ENCODE data around the gene COLGALT1. TPM values are rescaled to one million over a fixed set of nuclear protein-coding genes. Genes with fewer than 3 reads are reported as not detected.
"Not testable (repeated sequence)": the region's sequence is repeated elsewhere in the genome, so short reads cannot be mapped to it uniquely, and the experiment has no call there.

Gene COLGALT1
- total RNA-seq, 1 experiment from 2014 or later: 80.1 TPM

GRCh38 chr19:17582613-17583012, 27.2 kb downstream of the COLGALT1 start:
- H3K27me3 Mint-ChIP-seq (ENCODE audit: insufficient read depth, unreplicated experiment): no peaks in the 10 kb centered on the region
- peaks cover 7% of the 10 kb centered on the region for H3K4me1 Mint-ChIP-seq (ENCODE audit: low read depth, unreplicated experiment)
- Histone ChIP-seq H3K4me1 (no peaks in the 10 kb centered on the region), H3K36me3 (ENCODE audit: control insufficient read depth, insufficient read depth, low read length) (peaks cover 3% of the 10 kb centered on the region; the same call in 1 of the 2 replicates), H3K9me3 (no peaks in the 10 kb centered on the region), H3K27me3 (replicated peaks; ENCODE audit: control insufficient read depth, insufficient read depth, low read length) (no peaks in the 10 kb centered on the region), H3K4me3 (ENCODE audit: low read depth, low read length) (no peak overlapping the region)
- H3K27ac Mint-ChIP-seq (ENCODE audit: unreplicated experiment): no peak overlapping the region
- peaks cover 44% of the 10 kb centered on the region for H3K36me3 Mint-ChIP-seq (ENCODE audit: insufficient read depth, unreplicated experiment)
- no peaks in the 10 kb centered on the region for H3K9me3 Mint-ChIP-seq (ENCODE audit: unreplicated experiment)
- no peak overlapping the region for H3K4me3 Mint-ChIP-seq (ENCODE audit: unreplicated experiment)
- intact Hi-C loops (cut with micrococcal nuclease; ENCODE audit: unreplicated experiment): no loop called here
- DNase-seq: no peak
- ChIA-PET CTCF (no interaction called here), POLR2A (no interaction called here)
- no TSS peak for BruUV-seq (replicated peaks)
- TF ChIP-seq, protein P1, sequence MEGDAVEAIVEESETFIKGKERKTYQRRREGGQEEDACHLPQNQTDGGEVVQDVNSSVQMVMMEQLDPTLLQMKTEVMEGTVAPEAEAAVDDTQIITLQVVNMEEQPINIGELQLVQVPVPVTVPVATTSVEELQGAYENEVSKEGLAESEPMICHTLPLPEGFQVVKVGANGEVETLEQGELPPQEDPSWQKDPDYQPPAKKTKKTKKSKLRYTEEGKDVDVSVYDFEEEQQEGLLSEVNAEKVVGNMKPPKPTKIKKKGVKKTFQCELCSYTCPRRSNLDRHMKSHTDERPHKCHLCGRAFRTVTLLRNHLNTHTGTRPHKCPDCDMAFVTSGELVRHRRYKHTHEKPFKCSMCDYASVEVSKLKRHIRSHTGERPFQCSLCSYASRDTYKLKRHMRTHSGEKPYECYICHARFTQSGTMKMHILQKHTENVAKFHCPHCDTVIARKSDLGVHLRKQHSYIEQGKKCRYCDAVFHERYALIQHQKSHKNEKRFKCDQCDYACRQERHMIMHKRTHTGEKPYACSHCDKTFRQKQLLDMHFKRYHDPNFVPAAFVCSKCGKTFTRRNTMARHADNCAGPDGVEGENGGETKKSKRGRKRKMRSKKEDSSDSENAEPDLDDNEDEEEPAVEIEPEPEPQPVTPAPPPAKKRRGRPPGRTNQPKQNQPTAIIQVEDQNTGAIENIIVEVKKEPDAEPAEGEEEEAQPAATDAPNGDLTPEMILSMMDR (IDR thresholded peaks at IDR 0.05; ENCODE audit: insufficient read depth in 1 of 2, low read depth in 1 of 2, low read length in 1 of 2, severe bottlenecking in 1 of 2, unreplicated experiment in 1 of 2): no peak

DNA sequence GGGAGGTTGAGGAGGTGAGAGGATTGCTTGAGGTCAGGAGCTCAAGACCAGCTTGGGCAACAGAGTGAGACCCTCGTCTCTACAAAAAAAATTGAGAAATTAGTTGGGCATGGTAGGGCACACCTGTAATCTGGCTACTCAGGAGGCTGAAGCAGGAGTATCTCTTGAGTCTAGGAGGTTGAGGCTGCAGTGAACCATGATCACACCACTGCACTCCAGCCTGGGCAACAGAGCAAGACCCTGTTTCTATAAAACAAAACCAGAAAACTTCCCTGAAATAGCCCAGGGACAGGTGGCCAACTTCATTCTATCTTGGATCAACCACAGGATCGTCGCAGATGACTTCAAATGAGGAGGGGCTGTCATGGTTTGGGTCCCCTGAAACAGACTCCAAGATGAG, 28.7 kb downstream of the COLGALT1 start:
- no TSS peak for BruUV-seq (replicated peaks)
- no peak overlapping the region for H3K4me3 Mint-ChIP-seq (ENCODE audit: unreplicated experiment)
- CTCF ChIA-PET: no interaction called here
- Histone ChIP-seq H3K9me3 (no peaks in the 10 kb centered on the region), H3K4me1 (no peaks in the 10 kb centered on the region), H3K27me3 (replicated peaks; ENCODE audit: control insufficient read depth, insufficient read depth, low read length) (no peaks in the 10 kb centered on the region), H3K36me3 (ENCODE audit: control insufficient read depth, insufficient read depth, low read length) (peaks cover 3% of the 10 kb centered on the region; the same call in 1 of the 2 replicates), H3K4me3 (ENCODE audit: low read depth, low read length) (no peak overlapping the region)
- no peaks in the 10 kb centered on the region for H3K9me3 Mint-ChIP-seq (ENCODE audit: unreplicated experiment)
- POLR2A ChIA-PET: no interaction called here
- no peak overlapping the region for H3K27ac Mint-ChIP-seq (ENCODE audit: unreplicated experiment)
- TF ChIP-seq, protein P1 (IDR thresholded peaks at IDR 0.05; ENCODE audit: insufficient read depth in 1 of 2, low read depth in 1 of 2, low read length in 1 of 2, severe bottlenecking in 1 of 2, unreplicated experiment in 1 of 2): no peak
- no peaks in the 10 kb centered on the region for H3K27me3 Mint-ChIP-seq (ENCODE audit: insufficient read depth, unreplicated experiment)
- peaks cover 29% of the 10 kb centered on the region for H3K36me3 Mint-ChIP-seq (ENCODE audit: insufficient read depth, unreplicated experiment)
- intact Hi-C loops (cut with micrococcal nuclease; ENCODE audit: unreplicated experiment): no loop called here
- H3K4me1 Mint-ChIP-seq (ENCODE audit: low read depth, unreplicated experiment): peaks cover 6% of the 10 kb centered on the region
- DNase-seq: no peak

DNA sequence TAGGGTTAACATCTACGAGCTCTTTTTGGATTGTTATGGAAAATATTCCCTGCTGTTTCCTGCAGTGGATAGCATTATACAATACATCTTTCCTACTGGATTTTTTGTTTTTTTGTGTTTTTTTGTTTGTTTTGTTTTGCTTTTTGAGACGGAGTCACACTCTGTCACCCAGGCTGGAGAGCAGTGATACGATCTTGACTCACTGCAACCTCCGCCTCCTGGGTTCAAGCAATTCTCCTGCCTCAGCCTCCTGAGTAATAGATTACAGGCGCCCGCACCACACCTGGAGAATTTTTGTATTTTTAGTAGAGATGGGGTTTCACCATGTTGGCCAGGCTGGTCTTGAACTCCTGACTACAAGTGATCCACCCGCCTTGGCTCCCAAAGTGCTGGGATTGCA, 29.9 kb downstream of the COLGALT1 start:
- H3K4me3 Mint-ChIP-seq (ENCODE audit: unreplicated experiment); H3K4me1 Mint-ChIP-seq (ENCODE audit: low read depth, unreplicated experiment); H3K9me3 Mint-ChIP-seq (ENCODE audit: unreplicated experiment); H3K9me3 ChIP-seq; BruUV-seq (replicated peaks); H3K27me3 ChIP-seq (replicated peaks; ENCODE audit: control insufficient read depth, insufficient read depth, low read length); H3K4me3 ChIP-seq (ENCODE audit: low read depth, low read length); H3K4me1 ChIP-seq; DNase-seq; POLR2A ChIA-PET; H3K27me3 Mint-ChIP-seq (ENCODE audit: insufficient read depth, unreplicated experiment); H3K36me3 ChIP-seq (ENCODE audit: control insufficient read depth, insufficient read depth, low read length); intact Hi-C loops (cut with micrococcal nuclease; ENCODE audit: unreplicated experiment); H3K27ac Mint-ChIP-seq (ENCODE audit: unreplicated experiment): not testable (repeated sequence)
- peaks cover 18% of the 10 kb centered on the region for H3K36me3 Mint-ChIP-seq (ENCODE audit: insufficient read depth, unreplicated experiment)
- CTCF ChIA-PET: interaction anchor here (0.6 kb wide), 1 partner anchor 516 kb away, joined by 3 read pairs; no protein-coding TSS in a partner anchor

DNA sequence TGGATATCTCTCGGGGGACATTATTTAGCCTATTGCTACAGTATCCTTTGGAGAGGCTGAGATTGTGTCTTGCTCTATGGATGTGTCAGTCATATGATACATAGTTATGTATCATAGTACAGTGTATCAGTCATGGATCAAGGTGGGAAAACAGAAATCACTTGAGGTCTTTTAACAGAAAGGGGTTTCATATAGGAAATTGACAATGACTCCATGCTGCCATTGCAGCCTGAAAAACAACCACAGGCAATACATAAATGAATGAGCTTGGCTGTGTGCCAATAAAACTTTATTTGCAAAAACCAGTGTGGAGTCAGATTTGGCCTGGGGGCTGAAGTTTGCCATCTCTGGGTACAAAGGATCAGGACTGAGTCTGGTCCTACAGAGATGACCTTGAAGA, 35.4 kb downstream of the COLGALT1 start:
- Histone ChIP-seq H3K36me3 (ENCODE audit: control insufficient read depth, insufficient read depth, low read length) (no peaks in the 10 kb centered on the region), H3K27me3 (replicated peaks; ENCODE audit: control insufficient read depth, insufficient read depth, low read length) (no peaks in the 10 kb centered on the region; the same call in 1 of the 2 replicates), H3K9me3 (no peaks in the 10 kb centered on the region), H3K4me3 (ENCODE audit: low read depth, low read length) (no peak overlapping the region), H3K4me1 (no peaks in the 10 kb centered on the region)
- TF ChIP-seq, protein P1 (IDR thresholded peaks at IDR 0.05; ENCODE audit: insufficient read depth in 1 of 2, low read depth in 1 of 2, low read length in 1 of 2, severe bottlenecking in 1 of 2, unreplicated experiment in 1 of 2): no peak
- Mint-ChIP-seq H3K36me3 (ENCODE audit: insufficient read depth, unreplicated experiment) (no peaks in the 10 kb centered on the region), H3K4me1 (ENCODE audit: low read depth, unreplicated experiment) (no peaks in the 10 kb centered on the region), H3K27ac (ENCODE audit: unreplicated experiment) (no peak overlapping the region), H3K4me3 (ENCODE audit: unreplicated experiment) (no peak overlapping the region), H3K9me3 (ENCODE audit: unreplicated experiment) (no peaks in the 10 kb centered on the region), H3K27me3 (ENCODE audit: insufficient read depth, unreplicated experiment) (peaks cover 9% of the 10 kb centered on the region)
- intact Hi-C loops (cut with micrococcal nuclease; ENCODE audit: unreplicated experiment): no loop called here
- CTCF ChIA-PET: no interaction called here
- no peak for DNase-seq
- POLR2A ChIA-PET: no interaction called here
- no TSS peak for BruUV-seq (replicated peaks)

DNA sequence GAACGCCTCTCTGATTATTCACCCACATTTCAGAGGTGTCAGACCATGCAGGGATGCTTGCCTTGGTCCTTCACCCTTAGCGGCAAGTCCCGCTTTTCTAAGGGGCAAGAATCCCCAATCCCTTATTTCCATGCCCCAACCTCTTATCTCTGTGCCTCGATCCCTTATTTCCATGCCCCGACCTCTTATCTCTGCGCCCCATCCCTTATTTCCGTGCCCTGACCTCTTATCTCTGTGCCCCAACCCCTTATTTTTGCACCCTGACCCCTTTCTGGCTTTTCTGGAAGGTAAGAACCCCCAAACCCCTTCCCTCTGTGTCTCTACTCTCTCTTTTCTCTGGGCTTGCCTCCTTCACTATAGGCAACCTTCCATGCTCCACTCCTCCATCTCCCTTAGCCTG, 38.8 kb downstream of the COLGALT1 start:
- CTCF ChIA-PET; BruUV-seq (replicated peaks); H3K4me3 ChIP-seq (ENCODE audit: low read depth, low read length); H3K27me3 Mint-ChIP-seq (ENCODE audit: insufficient read depth, unreplicated experiment); H3K27ac Mint-ChIP-seq (ENCODE audit: unreplicated experiment); H3K9me3 ChIP-seq; H3K9me3 Mint-ChIP-seq (ENCODE audit: unreplicated experiment); H3K36me3 Mint-ChIP-seq (ENCODE audit: insufficient read depth, unreplicated experiment); intact Hi-C loops (cut with micrococcal nuclease; ENCODE audit: unreplicated experiment); DNase-seq; H3K36me3 ChIP-seq (ENCODE audit: control insufficient read depth, insufficient read depth, low read length); H3K4me3 Mint-ChIP-seq (ENCODE audit: unreplicated experiment); POLR2A ChIA-PET; H3K27me3 ChIP-seq (replicated peaks; ENCODE audit: control insufficient read depth, insufficient read depth, low read length); H3K4me1 Mint-ChIP-seq (ENCODE audit: low read depth, unreplicated experiment); H3K4me1 ChIP-seq: not testable (repeated sequence)
